ENCODE data around the gene RAB4B.
"Not testable (repeated sequence)": the region's sequence is repeated elsewhere in the genome, so short reads cannot be mapped to it uniquely, and the experiment has no call there.

RAB4B gene

DNA sequence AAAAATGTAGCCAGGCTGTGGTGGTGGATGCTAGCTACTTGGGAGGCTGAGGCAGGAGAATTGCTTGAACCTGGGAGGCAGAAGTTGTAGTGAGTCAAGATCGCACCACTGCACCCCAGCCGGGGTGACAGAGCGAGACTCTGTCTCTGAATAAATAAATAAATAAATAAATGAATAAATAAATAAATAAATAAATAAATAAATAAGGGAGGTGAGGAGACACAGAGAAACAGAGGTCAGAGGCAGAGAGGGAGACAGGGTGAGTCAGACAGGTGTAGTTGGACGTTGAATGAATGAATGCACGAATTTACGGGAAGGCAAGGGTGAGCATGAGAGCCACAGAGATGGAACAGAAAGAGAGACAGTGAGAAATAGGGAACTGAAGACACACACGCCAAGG is 3.1 kb downstream of the RAB4B start:
- no peak for DNase-seq

DNA sequence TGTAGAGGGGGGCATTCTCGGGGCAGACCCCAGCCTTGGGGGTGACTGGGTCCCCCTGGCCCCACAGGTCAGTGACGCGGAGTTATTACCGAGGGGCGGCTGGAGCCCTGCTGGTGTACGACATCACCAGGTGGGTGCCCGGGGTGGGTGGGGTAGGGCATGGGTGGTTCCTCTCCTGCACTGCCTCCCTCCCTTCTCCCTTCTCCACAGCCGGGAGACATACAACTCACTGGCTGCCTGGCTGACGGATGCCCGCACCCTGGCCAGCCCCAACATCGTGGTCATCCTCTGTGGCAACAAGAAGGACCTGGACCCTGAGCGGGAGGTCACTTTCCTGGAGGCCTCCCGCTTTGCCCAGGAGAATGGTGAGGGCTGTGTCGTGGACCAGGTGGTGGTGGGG is 5.7 kb downstream of the RAB4B start:
- DNase-seq, result no peak

DNA sequence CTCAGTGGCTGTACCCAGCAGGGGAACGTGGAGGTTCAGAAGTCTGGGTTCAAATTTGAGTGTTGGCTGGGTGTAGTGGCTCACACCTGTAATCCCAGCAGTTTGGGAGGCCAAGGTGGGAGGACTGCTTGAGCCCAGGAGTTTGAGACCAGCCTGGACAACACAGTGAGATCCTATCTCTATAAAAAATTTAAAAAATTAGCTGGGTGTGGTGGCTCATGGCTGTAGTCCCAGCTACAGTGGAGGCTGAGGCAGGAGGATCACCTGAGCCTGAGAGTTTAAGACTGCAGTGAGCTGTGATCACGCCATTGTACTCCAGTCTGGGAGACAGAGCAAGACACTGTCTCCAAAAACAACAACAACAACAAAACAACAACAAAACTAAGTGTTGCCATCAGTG is 6.1 kb downstream of the RAB4B start:
- not testable (repeated sequence) for DNase-seq

DNA sequence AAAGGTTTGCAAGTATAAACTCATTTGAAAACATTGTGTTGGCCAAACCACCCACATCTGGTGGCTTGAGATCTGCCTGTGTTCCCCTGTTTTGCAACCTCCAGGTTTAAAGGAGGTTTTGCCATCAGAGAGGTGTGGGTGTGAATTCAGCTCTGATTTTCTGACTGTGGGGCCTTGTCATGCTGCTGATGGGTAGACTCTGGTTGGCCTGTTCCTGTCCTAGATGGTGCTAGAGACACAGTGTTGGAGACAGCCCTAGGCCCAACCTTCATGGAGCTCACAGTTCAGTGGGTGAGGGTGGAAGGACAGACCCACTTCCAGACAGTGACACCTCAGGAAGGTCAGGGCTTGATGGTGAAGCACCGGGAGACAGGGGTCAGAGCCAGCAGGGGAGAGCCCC is 7.5 kb downstream of the RAB4B start:
- DNase-seq, result peak in 1 of 5 experiments; percentile 30

DNA sequence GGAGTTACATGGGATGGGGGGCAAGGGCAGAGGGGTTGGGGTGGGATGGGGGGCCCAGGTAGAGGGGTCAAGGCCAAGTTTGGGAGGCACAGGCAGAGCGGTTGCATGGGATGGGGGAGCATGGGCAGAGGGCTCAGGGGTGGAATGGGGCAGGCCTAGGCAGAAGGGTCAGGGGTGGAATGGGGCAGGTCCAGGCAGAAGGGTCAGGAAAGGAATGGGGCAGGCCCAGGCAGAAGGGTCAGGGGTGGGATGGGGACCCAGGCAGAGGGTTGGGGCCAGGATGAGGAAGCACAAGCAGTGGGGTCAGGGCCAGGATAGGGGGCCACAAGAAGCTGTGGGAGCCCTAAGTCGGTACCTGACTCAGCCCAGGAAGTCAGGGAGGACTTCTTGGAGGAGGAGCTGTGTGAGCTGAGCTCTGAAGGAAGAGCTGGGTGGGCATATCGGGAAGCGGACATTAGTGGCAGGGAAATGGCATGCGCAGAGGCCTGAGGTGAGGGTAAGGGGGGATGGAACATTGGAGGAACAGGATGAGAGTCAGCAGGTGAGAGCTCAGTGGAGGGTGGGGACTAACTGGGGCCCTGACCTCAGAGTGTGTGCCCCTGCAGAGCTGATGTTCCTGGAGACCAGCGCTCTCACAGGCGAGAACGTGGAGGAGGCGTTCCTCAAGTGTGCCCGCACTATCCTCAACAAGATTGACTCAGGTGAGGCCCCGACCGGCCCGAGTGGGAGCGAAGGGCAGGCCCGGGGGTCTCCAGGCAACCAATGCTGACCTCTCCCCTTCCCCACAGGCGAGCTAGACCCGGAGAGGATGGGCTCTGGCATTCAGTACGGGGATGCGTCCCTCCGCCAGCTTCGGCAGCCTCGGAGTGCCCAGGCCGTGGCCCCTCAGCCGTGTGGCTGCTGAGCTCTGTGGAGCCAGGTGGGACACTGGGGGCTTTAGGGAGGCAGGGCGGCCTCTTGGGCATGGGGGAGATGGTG is 8.3 kb downstream of the RAB4B start:
- no peak for DNase-seq

DNA sequence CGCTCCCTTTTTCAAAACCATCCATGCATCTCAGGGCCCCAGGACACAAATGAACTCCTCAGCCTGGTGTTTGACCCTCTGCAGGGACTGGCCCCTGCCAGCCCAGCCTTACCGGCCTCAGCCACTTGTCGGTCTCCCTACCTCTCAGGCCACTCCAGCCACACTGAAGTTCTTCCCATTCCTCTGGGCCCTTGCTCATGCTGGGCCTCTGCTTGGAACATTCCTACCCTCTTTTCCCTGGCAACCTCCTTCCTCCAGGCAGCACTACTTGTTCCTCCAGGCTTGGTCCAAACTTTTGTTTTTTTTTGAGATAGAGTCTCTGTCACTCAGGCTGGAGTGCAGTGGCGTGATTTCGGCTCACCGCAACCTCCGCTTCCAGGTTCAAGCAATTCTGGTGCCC is 13.3 kb downstream of the RAB4B start:
- DNase-seq, result no peak

DNA sequence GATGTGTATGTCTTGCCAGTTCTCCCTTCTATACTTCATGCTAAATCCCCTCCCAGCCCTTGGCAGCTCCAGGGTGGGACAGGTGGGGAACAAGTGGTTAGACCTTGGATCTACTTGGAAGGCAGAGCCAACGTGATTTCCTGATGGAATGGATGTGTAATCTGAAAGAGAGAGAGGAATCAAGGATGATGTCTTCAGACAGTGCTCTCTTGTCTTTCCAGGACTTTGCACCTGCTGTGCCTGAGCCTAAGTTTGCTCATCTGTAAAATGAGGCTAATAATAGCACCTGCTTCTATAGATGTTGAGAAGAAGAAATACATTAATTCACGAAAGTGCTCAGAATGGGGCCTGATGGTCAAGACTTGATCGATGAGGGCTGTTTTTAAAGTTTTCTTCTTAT is 13.9 kb downstream of the RAB4B start:
- DNase-seq, result no peak

DNA sequence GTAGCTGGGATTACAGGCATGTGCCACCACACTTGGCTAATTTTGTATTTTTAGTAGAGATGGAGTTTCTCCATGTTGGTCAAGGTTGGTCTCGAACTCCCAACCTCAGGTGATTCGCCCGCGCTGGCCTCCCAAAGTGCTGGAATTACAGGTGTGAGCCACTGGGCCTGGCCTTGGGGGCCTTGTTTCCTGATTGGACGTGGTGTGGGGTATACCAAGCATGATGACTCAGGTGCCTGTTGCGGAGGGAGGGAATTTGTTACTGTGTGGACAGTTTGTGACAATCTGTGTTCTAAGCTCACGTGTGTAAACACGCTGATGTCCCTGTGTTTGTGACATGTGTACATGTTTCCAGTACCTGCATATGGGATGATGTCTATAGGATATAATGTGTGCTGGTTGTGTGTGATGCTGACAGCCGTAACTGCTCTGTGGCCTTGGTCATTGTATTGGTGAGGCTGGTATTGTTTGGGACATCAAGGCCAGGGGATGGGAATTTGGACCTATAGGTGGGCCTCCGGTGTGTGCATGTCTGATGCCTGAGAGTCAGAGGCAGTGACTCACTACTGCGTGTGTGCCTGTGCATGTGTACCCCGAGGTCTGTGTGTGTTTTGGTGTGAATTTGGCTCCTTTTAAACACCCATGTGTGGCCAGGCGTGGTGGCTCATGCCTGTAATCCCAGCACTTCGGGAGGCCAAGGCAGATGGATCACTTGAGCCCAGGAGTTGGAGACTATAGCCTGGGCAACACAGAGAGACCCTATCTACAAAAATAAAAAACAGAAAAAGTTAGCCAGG is 19.3 kb downstream of the RAB4B start:
- no peak for DNase-seq

DNA sequence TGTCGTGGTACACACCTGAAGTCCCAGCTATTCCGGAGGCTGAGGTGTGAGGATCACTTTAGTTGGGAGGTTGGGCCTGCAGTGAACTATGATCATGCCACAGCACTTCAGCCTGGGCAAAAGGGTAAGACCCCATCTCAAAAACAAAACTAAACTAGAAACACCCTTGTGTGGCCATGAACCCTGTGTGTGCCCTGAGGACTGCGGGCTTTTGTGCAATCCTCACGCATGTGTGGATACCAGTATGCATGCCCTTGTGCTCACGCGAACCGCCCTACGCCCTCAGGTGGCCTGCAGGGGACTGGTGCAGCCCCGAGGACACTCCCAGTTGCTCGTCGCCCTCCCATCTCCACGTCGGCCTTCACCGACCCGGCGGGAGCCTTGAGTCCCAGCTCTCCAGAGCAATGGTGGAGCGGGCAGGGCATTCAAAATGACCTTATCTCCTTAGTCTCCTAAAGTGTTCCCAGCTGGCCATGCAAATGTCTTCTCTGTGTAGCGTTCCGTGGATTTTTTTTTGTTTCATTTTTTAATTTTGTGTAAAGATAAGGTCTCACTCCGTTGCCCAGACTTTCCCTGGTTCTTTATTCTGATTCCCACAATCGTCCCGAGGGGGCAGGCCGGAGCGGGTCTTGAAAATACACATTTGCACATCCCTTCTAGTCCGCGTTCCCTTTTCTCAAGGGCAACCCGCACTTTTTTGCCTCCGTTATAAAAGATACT is 20.1 kb downstream of the RAB4B start:
- DNase-seq, result peak; percentile 39 to 92 (median 56)

DNA sequence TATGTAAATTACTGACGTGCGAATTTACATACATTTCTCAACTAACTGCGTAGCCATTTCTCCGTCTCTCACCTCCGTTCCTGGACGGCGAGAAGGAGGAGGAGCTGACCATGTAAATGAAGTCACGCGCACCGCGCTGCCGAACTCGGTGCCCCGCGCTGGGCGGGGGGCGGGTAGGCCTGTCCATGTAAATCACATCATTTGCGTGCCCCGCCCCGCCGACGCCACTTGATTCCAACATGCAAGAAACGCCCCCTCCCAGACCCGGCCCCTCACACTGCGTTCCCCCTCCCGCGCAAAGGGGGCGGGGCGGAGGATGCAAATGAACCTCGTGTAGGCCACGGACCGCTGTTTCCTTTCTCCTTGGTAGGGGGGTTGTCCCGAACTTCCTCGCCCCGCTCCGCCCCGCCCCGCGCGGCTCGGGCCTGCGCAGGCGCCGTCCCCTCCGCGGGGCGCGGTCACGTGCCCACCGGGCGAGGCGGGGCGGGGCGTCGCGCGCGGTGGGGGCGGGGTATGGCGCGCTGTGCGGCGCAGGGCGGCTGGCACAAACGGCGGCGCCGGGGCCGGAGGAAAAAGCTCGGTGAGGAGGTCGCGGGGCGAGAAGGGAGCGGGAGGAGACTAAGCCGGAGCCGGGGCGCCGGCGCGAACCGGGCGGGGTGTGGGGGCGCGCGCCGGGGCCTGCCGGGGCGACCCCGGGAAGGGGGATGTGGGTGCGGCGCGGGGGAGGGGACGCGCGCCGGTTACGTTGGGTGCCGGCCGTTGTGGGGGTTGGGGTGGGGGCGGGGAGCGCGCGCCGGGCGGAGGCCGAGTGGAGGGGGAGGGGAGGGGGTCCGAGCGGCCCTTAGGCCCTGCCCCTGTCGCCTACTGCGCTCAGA is 20.9 kb downstream of the RAB4B start, which contains the start of gene EGLN2:
TSS of gene EGLN2 (plus strand) at position 509 of the 875 bp plus-strand sequence. CDS start 1,382 bp downstream, outside the sequence.
- peak; percentile 100 for DNase-seq

DNA sequence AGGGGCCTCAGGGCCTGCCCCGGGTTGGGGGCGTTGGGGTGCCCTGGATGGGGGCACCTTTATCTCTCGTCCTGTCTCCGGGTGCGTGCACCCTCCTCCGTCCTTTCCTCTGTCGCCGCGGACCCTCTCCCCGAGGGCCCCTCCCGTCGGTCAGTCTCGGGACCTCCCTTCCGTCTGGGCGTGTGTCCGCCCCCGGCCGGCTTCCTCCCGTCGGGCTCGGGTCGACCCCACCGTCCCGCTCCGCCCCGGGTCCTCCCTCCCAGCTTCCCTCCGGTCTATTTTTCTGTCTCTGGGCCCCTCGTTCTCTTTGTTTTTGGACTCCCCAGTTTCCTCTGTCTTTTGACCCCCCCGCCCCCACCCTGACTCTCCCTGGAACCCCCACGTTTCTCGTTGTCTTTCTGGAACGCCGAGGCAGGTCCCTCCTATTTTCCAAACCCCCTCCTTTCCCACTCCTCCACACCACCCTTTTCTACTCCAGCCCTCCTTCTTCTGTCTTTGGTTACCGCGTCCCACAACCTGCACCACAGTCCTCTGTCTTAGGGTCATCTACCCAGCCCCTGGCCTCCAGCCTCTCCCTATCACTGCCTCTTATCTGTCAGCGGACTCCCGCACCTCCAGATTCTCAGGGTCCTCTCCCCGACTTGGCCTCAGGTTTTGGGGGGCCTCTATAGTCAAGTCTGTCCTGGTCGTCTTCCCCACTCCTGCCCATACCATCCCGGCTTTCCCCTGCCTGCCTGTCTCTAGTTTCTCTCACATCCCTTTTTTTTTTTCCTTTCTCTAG is 21.7 kb downstream of the RAB4B start:
- no peak for DNase-seq

DNA sequence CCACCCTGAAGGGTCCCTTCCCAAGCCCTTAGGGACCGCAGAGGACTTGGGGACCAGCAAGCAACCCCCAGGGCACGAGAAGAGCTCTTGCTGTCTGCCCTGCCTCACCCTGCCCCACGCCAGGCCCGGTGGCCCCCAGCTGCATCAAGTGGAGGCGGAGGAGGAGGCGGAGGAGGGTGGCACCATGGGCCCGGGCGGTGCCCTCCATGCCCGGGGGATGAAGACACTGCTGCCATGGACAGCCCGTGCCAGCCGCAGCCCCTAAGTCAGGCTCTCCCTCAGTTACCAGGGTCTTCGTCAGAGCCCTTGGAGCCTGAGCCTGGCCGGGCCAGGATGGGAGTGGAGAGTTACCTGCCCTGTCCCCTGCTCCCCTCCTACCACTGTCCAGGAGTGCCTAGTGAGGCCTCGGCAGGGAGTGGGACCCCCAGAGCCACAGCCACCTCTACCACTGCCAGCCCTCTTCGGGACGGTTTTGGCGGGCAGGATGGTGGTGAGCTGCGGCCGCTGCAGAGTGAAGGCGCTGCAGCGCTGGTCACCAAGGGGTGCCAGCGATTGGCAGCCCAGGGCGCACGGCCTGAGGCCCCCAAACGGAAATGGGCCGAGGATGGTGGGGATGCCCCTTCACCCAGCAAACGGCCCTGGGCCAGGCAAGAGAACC is 22.4 kb downstream of the RAB4B start:
- DNase-seq, result peak in 1 of 5 experiments; percentile 30

DNA sequence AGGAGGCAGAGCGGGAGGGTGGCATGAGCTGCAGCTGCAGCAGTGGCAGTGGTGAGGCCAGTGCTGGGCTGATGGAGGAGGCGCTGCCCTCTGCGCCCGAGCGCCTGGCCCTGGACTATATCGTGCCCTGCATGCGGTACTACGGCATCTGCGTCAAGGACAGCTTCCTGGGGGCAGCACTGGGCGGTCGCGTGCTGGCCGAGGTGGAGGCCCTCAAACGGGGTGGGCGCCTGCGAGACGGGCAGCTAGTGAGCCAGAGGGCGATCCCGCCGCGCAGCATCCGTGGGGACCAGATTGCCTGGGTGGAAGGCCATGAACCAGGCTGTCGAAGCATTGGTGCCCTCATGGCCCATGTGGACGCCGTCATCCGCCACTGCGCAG is 22.9 kb downstream of the RAB4B start:
- no peak for DNase-seq

DNA sequence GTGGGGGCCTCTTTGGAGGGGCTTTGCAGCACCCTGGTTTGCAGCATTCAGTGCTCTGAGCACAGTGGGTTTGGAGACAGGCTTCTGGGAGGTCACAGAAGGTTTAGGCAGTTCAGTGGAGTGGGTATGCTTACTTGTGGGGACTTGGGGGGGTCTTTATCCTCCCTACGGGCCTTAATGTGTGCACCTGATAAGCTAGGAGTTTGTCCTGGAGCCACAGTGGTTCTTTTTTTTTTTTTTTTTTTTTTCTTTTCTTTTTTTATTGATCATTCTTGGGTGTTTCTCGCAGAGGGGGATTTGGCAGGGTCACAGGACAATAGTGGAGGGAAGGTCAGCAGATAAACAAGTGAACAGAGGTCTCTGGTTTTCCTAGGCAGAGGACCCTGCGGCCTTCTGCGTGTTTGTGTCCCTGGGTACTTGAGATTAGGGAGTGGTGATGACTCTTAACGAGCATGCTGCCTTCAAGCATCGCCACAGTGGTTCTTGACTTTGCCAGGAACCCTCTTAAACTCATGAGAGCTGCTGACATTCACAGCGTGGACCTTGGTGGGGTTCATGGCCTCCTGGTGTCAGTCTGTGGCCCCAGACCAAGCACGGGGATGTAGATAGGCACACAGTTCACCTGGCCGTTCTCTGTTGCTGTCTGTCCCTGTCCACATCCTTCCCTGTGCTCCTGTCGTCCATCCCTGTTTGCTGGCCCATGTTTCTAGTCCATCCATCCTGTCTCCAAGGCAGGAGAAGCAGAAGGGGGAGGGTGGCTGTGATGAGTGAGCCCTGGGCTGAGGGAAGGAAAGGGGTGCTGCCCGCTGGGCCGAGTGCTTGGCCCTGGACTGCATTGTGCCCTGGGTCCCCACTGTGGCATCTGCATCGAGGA is 23.6 kb downstream of the RAB4B start:
- DNase-seq, result no peak

DNA sequence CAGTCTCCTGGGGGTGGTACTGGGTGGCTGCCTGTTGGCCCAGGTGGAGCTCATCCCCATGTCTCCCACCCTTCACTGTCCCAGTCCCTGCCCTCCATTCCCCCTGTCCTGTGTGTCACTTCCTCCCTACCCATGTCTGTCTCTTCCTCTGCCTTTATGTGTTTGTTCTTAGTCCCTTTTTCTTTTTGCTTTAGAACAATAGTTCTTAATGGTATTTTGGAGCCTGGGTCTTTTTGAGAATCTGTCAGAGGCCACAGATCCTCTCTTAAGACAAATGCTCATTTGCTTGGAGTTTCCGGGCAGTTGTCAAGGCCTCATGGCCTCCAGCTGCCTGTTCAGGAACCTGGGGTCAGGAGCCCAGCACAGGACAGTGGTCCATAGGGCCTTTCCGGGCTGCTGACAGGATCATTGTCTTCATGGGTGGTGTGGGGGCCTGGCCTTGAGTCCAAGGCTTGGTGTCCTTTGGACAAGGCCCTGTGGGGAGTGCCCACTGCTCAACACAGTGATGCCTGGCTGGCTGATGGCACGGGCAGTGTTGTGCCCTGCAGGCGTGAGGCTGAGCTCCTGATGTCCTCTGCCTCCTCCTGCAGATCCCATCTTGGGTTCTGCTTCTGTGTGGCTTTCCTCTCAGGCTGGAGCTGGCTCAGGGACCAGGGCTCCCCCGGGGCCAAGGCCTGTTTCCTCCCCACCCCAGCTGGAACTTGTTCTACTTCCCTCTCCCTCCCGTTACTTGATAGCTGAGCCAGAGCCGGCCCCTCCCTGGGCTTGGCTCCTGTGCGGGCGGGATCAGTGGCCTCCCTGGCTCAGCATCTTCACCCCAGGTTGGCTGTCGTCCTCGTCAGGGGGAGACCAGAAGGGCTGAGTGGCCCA is 24.5 kb downstream of the RAB4B start:
- DNase-seq, result no peak

DNA sequence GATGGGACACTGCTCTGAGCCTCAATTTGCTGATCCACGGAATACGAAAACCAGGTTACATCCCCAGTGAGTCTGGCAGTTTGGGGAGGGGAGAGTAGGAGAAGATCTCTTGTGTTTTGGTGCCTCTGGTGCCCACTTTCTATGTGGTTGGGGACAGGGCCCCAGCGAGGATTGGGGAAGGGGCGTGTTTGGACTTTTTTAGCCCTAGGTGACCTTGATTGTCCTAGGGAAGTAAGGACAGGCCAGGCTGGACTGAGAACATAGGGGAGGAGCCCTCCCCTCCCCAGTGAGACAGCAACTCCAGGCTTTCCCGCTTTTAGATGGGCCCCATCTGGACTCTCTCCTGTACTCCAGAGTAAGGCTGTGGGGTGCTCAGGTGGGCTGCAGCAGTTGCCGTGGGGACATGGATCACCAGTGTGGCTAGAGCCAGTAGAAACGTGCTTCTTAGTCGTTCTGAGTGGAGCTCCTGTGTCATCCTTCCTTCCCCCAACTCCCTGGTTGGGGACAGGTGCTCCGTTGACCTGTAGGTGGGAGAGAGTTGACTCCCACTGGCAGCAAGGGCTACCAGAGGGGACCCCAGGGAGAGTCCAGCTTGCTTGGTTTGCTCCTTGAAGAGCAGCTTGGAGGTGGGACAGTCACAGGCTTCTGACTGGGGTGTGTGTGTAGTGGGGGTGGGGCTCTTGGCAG is 25.3 kb downstream of the RAB4B start:
- no peak for DNase-seq

DNA sequence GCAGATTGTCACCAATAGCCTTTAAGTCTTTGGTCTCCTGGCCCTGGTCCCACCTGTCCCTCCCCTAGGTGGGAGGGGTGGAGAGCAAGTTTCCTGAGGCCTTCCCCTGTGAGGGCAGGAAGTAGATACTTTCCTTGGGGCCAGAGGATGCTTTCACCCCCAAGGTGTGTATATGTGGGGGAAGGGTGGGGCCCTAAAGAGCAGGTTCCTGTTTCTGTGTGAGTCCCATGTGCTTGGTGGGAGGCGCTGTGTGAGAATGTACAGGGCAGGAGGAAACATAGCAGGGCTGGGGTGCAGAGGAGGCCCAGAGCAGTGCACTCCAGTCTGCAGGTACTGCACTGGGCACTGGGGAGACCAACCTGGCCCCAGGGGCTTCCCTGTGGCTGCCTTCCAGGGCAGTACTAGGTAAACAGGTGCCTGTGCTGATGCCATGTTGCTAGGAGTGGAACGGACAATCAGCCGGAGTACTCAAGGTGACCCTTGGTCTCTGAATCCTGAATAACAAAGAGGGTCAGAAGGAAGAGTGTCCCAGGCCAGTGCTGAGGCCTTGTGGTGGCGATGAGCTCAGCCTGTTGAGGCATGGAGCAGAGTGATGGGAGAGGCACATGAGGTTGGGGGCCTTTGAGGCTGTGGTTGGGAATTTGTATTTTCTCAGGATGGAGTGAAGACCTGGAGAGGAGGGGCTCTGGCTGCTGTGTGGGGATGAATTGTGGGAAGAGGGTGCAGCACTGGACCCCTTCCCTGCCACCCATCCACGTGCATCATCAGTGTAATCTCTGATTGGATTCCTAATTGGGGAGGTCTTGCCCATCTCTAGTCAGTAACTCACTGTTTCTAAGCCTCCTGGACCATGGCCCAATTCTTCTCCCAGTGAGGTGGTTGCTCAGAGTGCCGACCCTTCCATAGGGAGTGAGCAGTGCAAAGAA is 26.1 kb downstream of the RAB4B start:
- DNase-seq, result peak in 3 of 5 experiments; percentile 61 to 82 (median 78)
